Tibial artery (tissue), 4 donors: ENCODE results near the gene DLG2.
A peak's percentile ranks its signal among the peaks of the same experiment; 100 is the strongest.

Source experiments
- DNase-seq, 2 donors: peaks; one replicate each; pipeline ENCODE4 v3.0.0-alpha.2; 2019
- H3K27ac ChIP-seq, 2 donors: fragments of 200-600 bp; sonication (generic) in 1 of 2; 1 replicate in 1 of 2; 2 replicates in 1 of 2; pipeline ENCODE4 v1.5.1; 2018 to 2019; ENCODE audit warnings: mild to moderate bottlenecking in 1 of 2
- H3K27me3 ChIP-seq, 2 donors: fragments of 200-600 bp; sonication (generic) in 1 of 2; one replicate each; pipeline versions ENCODE4 v1.5.1 to v1.6.0; 2016 to 2019
- H3K36me3 ChIP-seq, 3 donors: fragments of 200-600 bp; sonication (generic) in 2 of 3; one replicate each; pipeline ENCODE4 v1.5.1; 2016 to 2019; ENCODE audit warnings: mild to moderate bottlenecking in 2 of 3
- H3K4me1 ChIP-seq, 4 donors: fragments of 200-600 bp; sonication (generic) in 2 of 4; 1 replicate in 3 of 4; 2 replicates in 1 of 4; pipeline ENCODE4 v1.5.1; 2016 to 2019
- H3K4me3 ChIP-seq, 2 donors: fragments of 200-600 bp; sonication (generic) in 1 of 2; 1 replicate in 1 of 2; 2 replicates in 1 of 2; pipeline ENCODE4 v1.5.1; 2018 to 2019; ENCODE audit warnings: mild to moderate bottlenecking in 2 of 2
- H3K9me3 ChIP-seq, 3 donors: fragments of 200-600 bp; sonication (generic) in 1 of 3; one replicate each; pipeline ENCODE4 v1.5.1; 2016 to 2019
- intact Hi-C: fragments of 100-400 bp; cut with DNase I; formaldehyde crosslinking; loops from one replicate; pipeline ENCODE4 v1.15.0; 2023; ENCODE audit warnings: low total_unique reads
- TF ChIP-seq, protein P1 (sequence below), 2 experiments: fragments of 200-600 bp in 1 of 2; fragments of 450-650 bp in 1 of 2; IDR thresholded peaks; one replicate each; pipeline ENCODE4 v1.5.1; 2017 to 2019; ENCODE audit warnings: antibody characterized with exemption in 2 of 2, mild to moderate bottlenecking in 1 of 2, moderate library complexity in 1 of 2

Gene DLG2

DNA sequence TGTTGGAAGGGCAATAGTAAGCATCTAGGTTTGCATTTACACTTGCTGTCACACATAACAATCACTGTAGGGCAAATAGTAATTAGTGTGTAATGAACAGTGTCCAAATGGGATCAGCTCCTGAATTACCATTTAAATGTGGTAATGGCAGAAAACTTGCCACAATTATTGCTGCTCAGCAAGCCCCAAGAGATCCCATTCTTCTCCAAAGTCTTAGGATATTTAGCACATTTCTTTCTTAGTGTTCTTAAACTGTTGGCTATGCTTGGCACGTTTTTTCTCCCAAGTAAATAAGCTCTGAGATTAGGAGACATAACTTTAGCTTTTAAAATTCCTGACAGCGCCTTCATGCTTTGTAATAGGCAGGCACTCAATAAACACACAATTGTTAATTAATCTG, 1037.0 kb downstream of the DLG2 start:
- no peak for DNase-seq
- Histone ChIP-seq H3K9me3 (no peaks in the 10 kb centered on the region), H3K27me3 (no peaks in the 10 kb centered on the region), H3K36me3 (no peaks in the 10 kb centered on the region), H3K4me1 (peaks cover 0 to 28% (median 0%) of the 10 kb centered on the region in 4 donors), H3K4me3 (no peak overlapping the region), H3K27ac (no peak overlapping the region)
- intact Hi-C loops: no loop called here
- TF ChIP-seq, protein P1, sequence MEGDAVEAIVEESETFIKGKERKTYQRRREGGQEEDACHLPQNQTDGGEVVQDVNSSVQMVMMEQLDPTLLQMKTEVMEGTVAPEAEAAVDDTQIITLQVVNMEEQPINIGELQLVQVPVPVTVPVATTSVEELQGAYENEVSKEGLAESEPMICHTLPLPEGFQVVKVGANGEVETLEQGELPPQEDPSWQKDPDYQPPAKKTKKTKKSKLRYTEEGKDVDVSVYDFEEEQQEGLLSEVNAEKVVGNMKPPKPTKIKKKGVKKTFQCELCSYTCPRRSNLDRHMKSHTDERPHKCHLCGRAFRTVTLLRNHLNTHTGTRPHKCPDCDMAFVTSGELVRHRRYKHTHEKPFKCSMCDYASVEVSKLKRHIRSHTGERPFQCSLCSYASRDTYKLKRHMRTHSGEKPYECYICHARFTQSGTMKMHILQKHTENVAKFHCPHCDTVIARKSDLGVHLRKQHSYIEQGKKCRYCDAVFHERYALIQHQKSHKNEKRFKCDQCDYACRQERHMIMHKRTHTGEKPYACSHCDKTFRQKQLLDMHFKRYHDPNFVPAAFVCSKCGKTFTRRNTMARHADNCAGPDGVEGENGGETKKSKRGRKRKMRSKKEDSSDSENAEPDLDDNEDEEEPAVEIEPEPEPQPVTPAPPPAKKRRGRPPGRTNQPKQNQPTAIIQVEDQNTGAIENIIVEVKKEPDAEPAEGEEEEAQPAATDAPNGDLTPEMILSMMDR (IDR thresholded peaks at IDR 0.05): no peak

DNA sequence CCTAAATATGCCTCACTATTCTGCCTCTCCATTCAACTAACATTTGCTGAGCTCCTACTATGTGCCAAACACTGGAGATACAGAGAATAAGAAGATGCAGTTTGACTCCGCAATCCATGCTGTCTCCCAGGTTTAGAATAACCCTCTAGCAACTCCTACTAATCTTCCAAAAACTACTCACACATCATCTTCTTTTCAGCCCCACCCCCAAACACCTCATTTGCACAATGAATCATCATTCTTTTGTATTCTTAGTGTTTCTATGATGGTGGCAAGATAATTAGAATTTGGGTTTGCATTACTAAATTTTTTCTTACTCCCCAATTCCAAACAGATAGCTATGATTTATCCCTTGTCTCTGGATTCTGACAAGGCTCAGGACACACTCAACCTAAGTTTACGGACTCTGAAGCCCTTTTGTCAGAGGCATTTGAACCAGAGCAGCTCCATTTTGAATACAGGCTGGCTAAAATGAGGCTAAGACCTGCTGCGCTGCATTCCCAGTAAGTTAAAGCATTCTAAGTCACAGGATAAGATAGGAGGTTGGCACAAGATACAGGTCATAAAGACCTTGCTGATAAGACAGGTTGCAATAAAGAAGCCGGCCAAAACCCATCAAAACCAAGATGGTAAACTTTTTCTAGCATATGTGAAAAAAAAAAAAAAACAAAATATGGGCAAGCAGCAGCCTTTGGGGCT, 1038.9 kb downstream of the DLG2 start:
- no peaks in the 10 kb centered on the region for H3K27me3 ChIP-seq
- TF ChIP-seq, protein P1 (IDR thresholded peaks at IDR 0.05): no peak
- DNase-seq: no peak
- intact Hi-C loops: no loop called here
- H3K4me3 ChIP-seq: no peak overlapping the region
- H3K9me3 ChIP-seq: no peaks in the 10 kb centered on the region
- no peak overlapping the region for H3K27ac ChIP-seq
- H3K36me3 ChIP-seq: no peaks in the 10 kb centered on the region
- H3K4me1 ChIP-seq: peaks cover 0 to 15% (median 0%) of the 10 kb centered on the region in 4 donors

DNA sequence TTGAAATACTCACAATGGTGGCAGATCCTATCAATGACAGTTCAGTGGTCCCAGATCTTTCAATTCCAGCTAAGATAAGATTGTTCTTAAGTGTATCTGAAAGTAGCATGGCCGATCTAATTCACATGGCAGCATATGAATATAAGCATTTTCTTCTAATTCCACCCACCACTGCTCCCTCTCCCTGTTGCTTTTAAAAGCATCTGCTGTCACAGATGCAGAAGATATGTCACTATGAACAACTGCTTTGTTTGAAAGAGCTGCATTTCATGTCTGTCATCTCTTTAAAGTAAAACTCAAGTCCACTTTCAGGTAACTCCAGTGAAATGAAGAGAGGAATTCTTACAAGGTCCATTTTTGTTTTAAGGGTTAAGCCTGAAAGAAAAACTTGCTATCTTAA, 1044.0 kb downstream of the DLG2 start:
- Histone ChIP-seq H3K9me3 (no peaks in the 10 kb centered on the region), H3K4me3 (no peak overlapping the region), H3K27me3 (no peaks in the 10 kb centered on the region), H3K4me1 (peaks cover 0 to 9% (median 0%) of the 10 kb centered on the region in 4 donors), H3K27ac (no peak overlapping the region), H3K36me3 (no peaks in the 10 kb centered on the region)
- TF ChIP-seq, protein P1 (IDR thresholded peaks at IDR 0.05): no peak
- DNase-seq: no peak
- intact Hi-C loops: no loop called here

DNA sequence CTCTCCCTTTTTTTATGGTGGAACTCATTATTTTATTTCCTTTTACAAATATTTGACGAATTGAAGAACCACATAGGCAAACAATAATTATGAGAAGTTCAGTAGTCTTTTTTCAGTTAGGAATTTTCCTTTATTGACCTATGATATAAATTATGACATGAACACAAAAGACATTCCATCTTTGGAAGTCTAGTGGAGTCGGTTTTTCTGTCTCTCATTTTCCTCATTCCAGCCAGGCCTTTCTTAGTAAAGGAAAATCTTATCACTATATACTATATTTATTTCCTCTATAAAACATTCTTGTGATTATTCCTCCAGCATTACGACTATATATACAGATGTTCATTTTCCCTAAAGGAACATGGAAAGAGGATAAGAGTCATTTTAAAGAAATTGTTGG, 1046.1 kb downstream of the DLG2 start:
- Histone ChIP-seq H3K36me3 (no peaks in the 10 kb centered on the region), H3K27me3 (no peaks in the 10 kb centered on the region), H3K4me3 (peak overlapping the region in 1 of 2 donors; percentile 12), H3K9me3 (no peaks in the 10 kb centered on the region), H3K27ac (no peak overlapping the region), H3K4me1 (no peaks in the 10 kb centered on the region)
- intact Hi-C loops: no loop called here
- DNase-seq: no peak
- TF ChIP-seq, protein P1 (IDR thresholded peaks at IDR 0.05): no peak

DNA sequence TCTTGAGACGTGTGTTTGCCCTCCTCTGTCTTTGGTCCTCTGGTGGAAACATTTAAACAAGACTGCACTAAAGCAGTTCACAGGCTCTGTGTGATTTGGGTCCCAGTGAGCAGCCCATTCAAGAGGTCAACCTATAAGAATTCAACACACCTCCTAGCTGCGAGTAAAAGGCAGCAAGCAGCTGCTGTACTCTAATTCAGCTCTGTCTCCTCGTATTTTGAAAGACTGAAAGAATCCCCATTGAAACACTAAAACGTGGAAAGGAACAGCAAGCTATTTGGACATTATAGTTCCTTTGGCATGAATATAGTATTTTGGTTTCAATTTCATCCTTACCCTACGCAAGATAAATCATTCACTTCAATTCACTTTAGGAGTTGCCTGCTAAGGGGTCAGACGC, 1046.7 kb downstream of the DLG2 start:
- intact Hi-C loops: no loop called here
- no peak overlapping the region for H3K27ac ChIP-seq
- H3K4me3 ChIP-seq: peak overlapping the region in 1 of 2 donors; percentile 12
- DNase-seq: no peak
- H3K36me3 ChIP-seq: no peaks in the 10 kb centered on the region
- no peaks in the 10 kb centered on the region for H3K27me3 ChIP-seq
- no peaks in the 10 kb centered on the region for H3K9me3 ChIP-seq
- H3K4me1 ChIP-seq: no peaks in the 10 kb centered on the region
- TF ChIP-seq, protein P1 (IDR thresholded peaks at IDR 0.05): no peak
